SK-N-SH treated with all-trans-retinoic acid at 6 μM for 48 hours (cell line): ENCODE results near the gene HRH3.

Source experiments
- ATAC-seq: fragments of 200-7000 bp; cut with Tn5 transposase; 3 replicates; pipeline ENCODE4 v1.9.1; 2020; ENCODE audit warnings: mild to moderate bottlenecking, moderate library complexity
- ARNTL ChIP-seq: fragments of 450-650 bp; formaldehyde crosslinking; IDR thresholded peaks from 2 replicates; pipeline ENCODE4 v1.5.0; 2020; ENCODE audit warnings: low read depth, mild to moderate bottlenecking, moderate library complexity, borderline replicate concordance
- BACH2 ChIP-seq: fragments of 250-450 bp; sonication (Bioruptor Pico); IDR thresholded peaks from 2 replicates; pipeline ENCODE4 v1.9.0; 2021; ENCODE audit warnings: mild to moderate bottlenecking, borderline replicate concordance
- CSDC2 ChIP-seq: fragments of 250-450 bp; sonication (Bioruptor Pico); IDR thresholded peaks from 2 replicates; pipeline ENCODE4 v1.5.0; 2020; ENCODE audit warnings: mild to moderate bottlenecking, moderate library complexity
- CSRNP3 ChIP-seq: fragments of 250-450 bp; sonication (Bioruptor Pico); IDR thresholded peaks from 2 replicates; pipeline ENCODE4 v1.5.1; 2021; ENCODE audit warnings: mild to moderate bottlenecking, moderate library complexity
- GLIS3 ChIP-seq: fragments of 250-450 bp; sonication (Bioruptor Pico); IDR thresholded peaks from 2 replicates; pipeline ENCODE4 v1.5.0; 2020; ENCODE audit warnings: mild to moderate bottlenecking, moderate library complexity
- ISL1 ChIP-seq: fragments of 250-450 bp; sonication (Bioruptor Pico); IDR thresholded peaks from 2 replicates; pipeline ENCODE4 v2.1.2; 2022; ENCODE audit warnings: mild to moderate bottlenecking, moderate library complexity
- OSR1 ChIP-seq: fragments of 250-450 bp; sonication (Bioruptor Pico); IDR thresholded peaks from 2 replicates; pipeline ENCODE4 v1.8.0; 2022; ENCODE audit warnings: moderate library complexity, mild to moderate bottlenecking, inconsistent platforms
- POU6F1 ChIP-seq: fragments of 250-450 bp; sonication (Bioruptor Pico); IDR thresholded peaks from 2 replicates; pipeline ENCODE4 v1.8.0; 2021; ENCODE audit warnings: low read depth, mild to moderate bottlenecking, moderate library complexity, borderline replicate concordance
- PPARA ChIP-seq: fragments of 250-450 bp; sonication (Bioruptor Pico); IDR thresholded peaks from 2 replicates; pipeline ENCODE4 v1.5.0; 2020; ENCODE audit warnings: mild to moderate bottlenecking, borderline replicate concordance
- RARB ChIP-seq: fragments of 250-450 bp; sonication (Bioruptor Pico); IDR thresholded peaks from 2 replicates; pipeline ENCODE4 v1.8.0; 2021; ENCODE audit warnings: mild to moderate bottlenecking, moderate library complexity
- SNAI2 ChIP-seq: fragments of 250-450 bp; sonication (Bioruptor Pico); IDR thresholded peaks from 2 replicates; pipeline ENCODE4 v1.5.0; 2020; ENCODE audit warnings: mild to moderate bottlenecking, moderate library complexity
- TCF4 ChIP-seq: fragments of 250-450 bp; sonication (Bioruptor Pico); IDR thresholded peaks from 2 replicates; pipeline ENCODE4 v1.8.0; 2021; ENCODE audit warnings: mild to moderate bottlenecking, moderate library complexity, borderline replicate concordance
- TOX ChIP-seq: fragments of 250-450 bp; sonication (Bioruptor Pico); IDR thresholded peaks from 2 replicates; pipeline ENCODE4 v1.8.0; 2021; ENCODE audit warnings: mild to moderate bottlenecking, moderate library complexity, borderline replicate concordance
- ZC3H10 ChIP-seq: fragments of 250-450 bp; sonication (Bioruptor Pico); IDR thresholded peaks from 2 replicates; pipeline ENCODE4 v1.5.1; 2021; ENCODE audit warnings: mild to moderate bottlenecking, moderate library complexity
- ZFP3 ChIP-seq: fragments of 250-450 bp; sonication (Bioruptor Pico); IDR thresholded peaks from 2 replicates; pipeline ENCODE4 v1.5.0; 2020; ENCODE audit warnings: mild to moderate bottlenecking, moderate library complexity
- ZFP30 ChIP-seq: fragments of 450-650 bp; formaldehyde crosslinking; IDR thresholded peaks from 2 replicates; pipeline ENCODE4 v1.5.0; 2022; ENCODE audit warnings: mild to moderate bottlenecking, moderate library complexity
- ZNF565 ChIP-seq: fragments of 450-650 bp; formaldehyde crosslinking; conservative IDR thresholded peaks from 2 replicates; pipeline ENCODE4 v1.5.0; 2020; ENCODE audit warnings: low read depth, mild to moderate bottlenecking, moderate library complexity
- ZNF70 ChIP-seq: fragments of 450-650 bp; formaldehyde crosslinking; IDR thresholded peaks from 2 replicates; pipeline ENCODE4 v1.5.0; 2020; ENCODE audit warnings: mild to moderate bottlenecking, moderate library complexity
- ZNF8 ChIP-seq: fragments of 450-650 bp; formaldehyde crosslinking; IDR thresholded peaks from 2 replicates; pipeline ENCODE4 v1.5.0; 2020; ENCODE audit warnings: mild to moderate bottlenecking, moderate library complexity
- TF ChIP-seq, protein P1 (sequence below): fragments of 250-450 bp; sonication (Bioruptor Pico); IDR thresholded peaks from 2 replicates; pipeline ENCODE4 v1.5.0; 2020; ENCODE audit warnings: mild to moderate bottlenecking, moderate library complexity
- TF ChIP-seq, protein P2 (sequence below): fragments of 250-450 bp; sonication (Bioruptor Pico); IDR thresholded peaks from 2 replicates; pipeline ENCODE4 v1.5.1; 2020; ENCODE audit warnings: low read depth, mild to moderate bottlenecking, moderate library complexity

Gene HRH3

DNA sequence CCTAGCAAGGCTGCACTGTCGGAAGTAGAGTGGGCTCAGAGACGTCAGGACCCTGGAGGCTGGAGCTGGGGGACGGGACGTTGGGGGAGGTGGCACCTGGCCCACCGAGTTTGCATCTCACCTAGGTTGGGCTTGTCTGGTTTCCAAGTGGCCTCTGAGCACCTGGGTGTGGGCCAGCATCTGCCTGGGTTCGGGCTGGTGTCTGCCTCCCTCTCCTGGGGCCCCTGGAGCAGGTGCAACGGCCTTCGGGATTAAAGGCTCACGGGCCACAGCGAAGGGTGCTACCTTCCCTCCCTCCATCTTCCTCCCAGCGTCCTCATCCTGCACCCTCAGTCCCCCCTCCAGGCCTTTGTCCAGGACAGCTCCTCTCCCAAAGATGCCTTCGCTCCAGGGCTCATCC, 6.0 kb downstream of the HRH3 start:
- no peak for ATAC-seq
- TF ChIP-seq ZFP3 (CRISPR knock-in tag) (no peak), SNAI2 (CRISPR knock-in tag) (no peak), ZNF565 (CRISPR knock-in tag) (no peak), TOX (CRISPR knock-in tag) (no peak), TCF4 (CRISPR knock-in tag) (no peak), CSRNP3 (no peak), PPARA (CRISPR knock-in tag) (no peak), ZFP30 (CRISPR knock-in tag) (no peak)
- TF ChIP-seq, protein P1, sequence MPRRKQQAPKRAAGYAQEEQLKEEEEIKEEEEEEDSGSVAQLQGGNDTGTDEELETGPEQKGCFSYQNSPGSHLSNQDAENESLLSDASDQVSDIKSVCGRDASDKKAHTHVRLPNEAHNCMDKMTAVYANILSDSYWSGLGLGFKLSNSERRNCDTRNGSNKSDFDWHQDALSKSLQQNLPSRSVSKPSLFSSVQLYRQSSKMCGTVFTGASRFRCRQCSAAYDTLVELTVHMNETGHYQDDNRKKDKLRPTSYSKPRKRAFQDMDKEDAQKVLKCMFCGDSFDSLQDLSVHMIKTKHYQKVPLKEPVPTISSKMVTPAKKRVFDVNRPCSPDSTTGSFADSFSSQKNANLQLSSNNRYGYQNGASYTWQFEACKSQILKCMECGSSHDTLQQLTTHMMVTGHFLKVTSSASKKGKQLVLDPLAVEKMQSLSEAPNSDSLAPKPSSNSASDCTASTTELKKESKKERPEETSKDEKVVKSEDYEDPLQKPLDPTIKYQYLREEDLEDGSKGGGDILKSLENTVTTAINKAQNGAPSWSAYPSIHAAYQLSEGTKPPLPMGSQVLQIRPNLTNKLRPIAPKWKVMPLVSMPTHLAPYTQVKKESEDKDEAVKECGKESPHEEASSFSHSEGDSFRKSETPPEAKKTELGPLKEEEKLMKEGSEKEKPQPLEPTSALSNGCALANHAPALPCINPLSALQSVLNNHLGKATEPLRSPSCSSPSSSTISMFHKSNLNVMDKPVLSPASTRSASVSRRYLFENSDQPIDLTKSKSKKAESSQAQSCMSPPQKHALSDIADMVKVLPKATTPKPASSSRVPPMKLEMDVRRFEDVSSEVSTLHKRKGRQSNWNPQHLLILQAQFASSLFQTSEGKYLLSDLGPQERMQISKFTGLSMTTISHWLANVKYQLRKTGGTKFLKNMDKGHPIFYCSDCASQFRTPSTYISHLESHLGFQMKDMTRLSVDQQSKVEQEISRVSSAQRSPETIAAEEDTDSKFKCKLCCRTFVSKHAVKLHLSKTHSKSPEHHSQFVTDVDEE (CRISPR knock-in tag): no peak

- no peak for ATAC-seq
- TF ChIP-seq, protein P1 (CRISPR knock-in tag): no peak
- TF ChIP-seq OSR1 (CRISPR knock-in tag) (no peak), ZNF8 (CRISPR knock-in tag) (no peak), TCF4 (CRISPR knock-in tag) (no peak), SNAI2 (CRISPR knock-in tag) (no peak), TOX (CRISPR knock-in tag) (no peak), BACH2 (CRISPR knock-in tag) (no peak), ZNF70 (CRISPR knock-in tag) (no peak)
- TF ChIP-seq, all 23 proteins: peak for 0
Observed at GRCh38 chr20:62212299-62212698, 7.8 kb downstream of the HRH3 start.

GRCh38 chr20:62211769-62212288, 8.2 kb downstream of the HRH3 start:
- ATAC-seq: no peak; the same call in 2 of the 3 replicates
- no peak for TF ChIP-seq ARNTL (CRISPR knock-in tag)
- no peak for TF ChIP-seq ZC3H10 (CRISPR knock-in tag)
- TF ChIP-seq, protein P2, sequence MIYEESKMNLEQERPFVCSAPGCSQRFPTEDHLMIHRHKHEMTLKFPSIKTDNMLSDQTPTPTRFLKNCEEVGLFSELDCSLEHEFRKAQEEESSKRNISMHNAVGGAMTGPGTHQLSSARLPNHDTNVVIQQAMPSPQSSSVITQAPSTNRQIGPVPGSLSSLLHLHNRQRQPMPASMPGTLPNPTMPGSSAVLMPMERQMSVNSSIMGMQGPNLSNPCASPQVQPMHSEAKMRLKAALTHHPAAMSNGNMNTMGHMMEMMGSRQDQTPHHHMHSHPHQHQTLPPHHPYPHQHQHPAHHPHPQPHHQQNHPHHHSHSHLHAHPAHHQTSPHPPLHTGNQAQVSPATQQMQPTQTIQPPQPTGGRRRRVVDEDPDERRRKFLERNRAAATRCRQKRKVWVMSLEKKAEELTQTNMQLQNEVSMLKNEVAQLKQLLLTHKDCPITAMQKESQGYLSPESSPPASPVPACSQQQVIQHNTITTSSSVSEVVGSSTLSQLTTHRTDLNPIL (CRISPR knock-in tag): no peak
- no peak for TF ChIP-seq CSDC2
- TF ChIP-seq BACH2 (CRISPR knock-in tag): no peak
- TF ChIP-seq ZNF8 (CRISPR knock-in tag): no peak
- TF ChIP-seq POU6F1 (CRISPR knock-in tag): no peak
- TF ChIP-seq SNAI2 (CRISPR knock-in tag): no peak
- no peak for TF ChIP-seq TCF4 (CRISPR knock-in tag)
- no peak for TF ChIP-seq RARB (CRISPR knock-in tag)
- no peak for TF ChIP-seq GLIS3
- no peak for TF ChIP-seq ISL1
- TF ChIP-seq ZFP30 (CRISPR knock-in tag): no peak
- no peak for TF ChIP-seq CSRNP3
- TF ChIP-seq, protein P1 (CRISPR knock-in tag): no peak
- TF ChIP-seq PPARA (CRISPR knock-in tag): no peak
